Muscle layer of colon (tissue), 2 donors: ENCODE results near the gene DDX4.
A peak's percentile ranks its signal among the peaks of the same experiment; 100 is the strongest.
"Not testable (repeated sequence)": the region's sequence is repeated elsewhere in the genome, so short reads cannot be mapped to it uniquely, and the experiment has no call there.

ENCODE experiments used
- H3K27ac ChIP-seq: one replicate; pipeline ENCODE4 v1.7.0; 2013; ENCODE audit warnings: low read depth, mild to moderate bottlenecking, low read length, moderate library complexity
- H3K27me3 ChIP-seq, 2 donors: one replicate each; pipeline ENCODE4 v1.7.0; 2013; ENCODE audit warnings: low read length in 2 of 2, mild to moderate bottlenecking in 2 of 2; ENCODE audit not compliant: insufficient read depth in 2 of 2, control insufficient read depth in 1 of 2
- H3K36me3 ChIP-seq: one replicate; pipeline ENCODE4 v1.7.0; 2013; ENCODE audit warnings: mild to moderate bottlenecking, low read length; ENCODE audit not compliant: insufficient read depth
- H3K4me1 ChIP-seq: one replicate; pipeline ENCODE4 v1.7.0; 2013; ENCODE audit warnings: mild to moderate bottlenecking, low read length; ENCODE audit not compliant: insufficient read depth
- H3K4me3 ChIP-seq, 2 donors: one replicate each; pipeline ENCODE4 v1.7.0; 2013; ENCODE audit warnings: low read length in 2 of 2, low read depth in 1 of 2, mild to moderate bottlenecking in 1 of 2, moderate library complexity in 1 of 2
- H3K9ac ChIP-seq: one replicate; pipeline ENCODE4 v1.7.0; 2013; ENCODE audit warnings: low read length
- H3K9me3 ChIP-seq: one replicate; pipeline ENCODE4 v1.7.0; 2013; ENCODE audit warnings: mild to moderate bottlenecking, low read length
- donor health status: abdominal sarcoma.
- donor health status: Adenocarcinoma of cecum.

Gene DDX4

GRCh38 chr5:55771175-55771655 lies 33.4 kb downstream of the DDX4 start:
- H3K27ac ChIP-seq = no peak overlapping the region

DNA sequence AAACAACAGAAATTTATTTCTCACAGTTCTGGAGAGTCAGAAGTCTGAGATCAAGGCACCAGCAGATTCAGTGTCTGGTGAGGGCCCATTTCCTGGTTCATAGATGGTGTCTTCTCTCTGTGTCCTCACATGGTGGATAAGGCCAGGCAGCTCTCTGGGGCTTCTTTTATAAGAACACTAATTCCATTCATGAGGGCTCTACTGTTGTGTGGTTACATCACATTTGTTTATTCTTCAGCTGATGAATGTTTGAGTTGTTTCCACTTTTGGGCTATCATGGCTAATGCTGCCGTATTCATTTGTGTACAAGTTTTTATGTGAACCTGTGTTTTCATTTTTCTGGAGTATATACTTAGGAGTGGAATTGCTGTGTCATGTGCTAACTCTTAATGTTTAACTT lies 35.2 kb downstream of the DDX4 start:
- Histone ChIP-seq H3K36me3 (no peaks in the 10 kb centered on the region), H3K4me1 (no peaks in the 10 kb centered on the region), H3K4me3 (no peak overlapping the region), H3K9me3 (no peaks in the 10 kb centered on the region), H3K9ac (no peak overlapping the region), H3K27ac (no peak overlapping the region), H3K27me3 (no peaks in the 10 kb centered on the region)

More at GRCh38 chr5:55771175-55771655, 33.4 kb downstream of the DDX4 start:
- no peaks in the 10 kb centered on the region for H3K36me3 ChIP-seq
- no peaks in the 10 kb centered on the region for H3K27me3 ChIP-seq
- H3K4me3 ChIP-seq = no peak overlapping the region
- no peak overlapping the region for H3K9ac ChIP-seq
- no peaks in the 10 kb centered on the region for H3K9me3 ChIP-seq
- no peaks in the 10 kb centered on the region for H3K4me1 ChIP-seq

DNA sequence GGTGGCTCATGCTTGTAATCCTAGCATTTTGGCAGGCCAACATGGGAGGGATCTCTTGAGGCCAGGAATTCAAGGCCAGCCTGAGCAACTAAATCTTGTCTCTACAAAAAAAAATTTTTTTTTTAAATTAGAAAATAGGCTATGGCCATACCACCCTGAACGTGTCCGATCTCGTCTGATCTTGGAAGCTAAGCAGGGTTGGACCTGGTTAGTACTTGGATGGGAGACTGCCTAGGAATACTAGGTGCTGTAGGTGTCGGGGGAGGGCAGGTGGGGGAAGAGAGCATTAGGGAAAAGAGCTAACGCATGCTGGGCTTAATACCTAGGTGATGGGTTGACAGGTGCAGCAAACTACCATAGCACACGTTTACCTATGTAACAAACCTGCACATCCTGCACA lies 39.5 kb downstream of the DDX4 start:
- H3K4me1 ChIP-seq = no peaks in the 10 kb centered on the region
- no peak overlapping the region for H3K27ac ChIP-seq
- H3K27me3 ChIP-seq = no peaks in the 10 kb centered on the region
- H3K9ac ChIP-seq = no peak overlapping the region
- H3K36me3 ChIP-seq = no peaks in the 10 kb centered on the region
- no peak overlapping the region for H3K4me3 ChIP-seq
- H3K9me3 ChIP-seq = no peaks in the 10 kb centered on the region

DNA sequence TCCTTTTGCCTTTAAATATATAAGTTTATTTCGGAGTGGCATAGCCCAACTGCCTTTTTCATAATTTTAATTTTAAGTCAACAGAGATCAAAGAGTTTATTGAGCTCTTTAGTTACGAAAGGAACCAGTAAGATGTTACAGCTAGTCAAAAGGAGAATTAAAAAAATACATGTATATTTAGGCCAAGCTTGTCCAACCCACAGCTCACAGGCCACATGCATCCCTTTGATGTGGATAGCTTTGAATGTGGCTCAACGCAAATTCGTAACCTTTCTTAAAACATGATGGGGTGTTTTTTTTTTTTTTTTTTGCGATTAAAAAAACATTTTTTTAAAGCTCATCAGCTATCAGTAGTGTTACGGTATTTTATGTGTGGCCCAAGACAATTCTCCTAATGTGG lies 63.1 kb downstream of the DDX4 start:
- Histone ChIP-seq H3K27ac (no peak overlapping the region), H3K36me3 (no peaks in the 10 kb centered on the region), H3K9ac (no peak overlapping the region), H3K27me3 (no peaks in the 10 kb centered on the region), H3K4me3 (no peak overlapping the region), H3K9me3 (no peaks in the 10 kb centered on the region), H3K4me1 (no peaks in the 10 kb centered on the region)

DNA sequence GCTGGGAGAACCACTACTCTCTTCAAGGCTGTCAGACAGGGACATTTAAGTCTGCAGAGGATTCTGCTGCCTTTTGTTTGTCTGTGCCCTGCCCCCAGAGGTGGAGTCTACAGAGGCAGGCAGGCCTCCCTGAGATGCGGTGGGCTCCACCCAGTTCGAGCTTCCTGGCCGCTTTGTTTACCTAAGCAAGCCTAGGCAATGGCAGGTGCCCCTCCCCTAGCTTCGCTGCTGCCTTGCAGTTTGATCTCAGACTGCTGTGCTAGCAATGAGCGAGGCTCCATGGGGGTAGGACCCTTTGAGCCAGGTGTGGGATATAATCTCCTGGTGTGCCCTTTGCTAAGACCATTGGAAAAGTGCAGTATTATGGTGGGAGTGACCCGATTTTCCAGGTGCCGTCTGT lies 71.0 kb downstream of the DDX4 start:
- not testable (repeated sequence) for H3K27me3 ChIP-seq, H3K36me3 ChIP-seq, H3K9me3 ChIP-seq, H3K27ac ChIP-seq, H3K9ac ChIP-seq, H3K4me1 ChIP-seq, H3K4me3 ChIP-seq

DNA sequence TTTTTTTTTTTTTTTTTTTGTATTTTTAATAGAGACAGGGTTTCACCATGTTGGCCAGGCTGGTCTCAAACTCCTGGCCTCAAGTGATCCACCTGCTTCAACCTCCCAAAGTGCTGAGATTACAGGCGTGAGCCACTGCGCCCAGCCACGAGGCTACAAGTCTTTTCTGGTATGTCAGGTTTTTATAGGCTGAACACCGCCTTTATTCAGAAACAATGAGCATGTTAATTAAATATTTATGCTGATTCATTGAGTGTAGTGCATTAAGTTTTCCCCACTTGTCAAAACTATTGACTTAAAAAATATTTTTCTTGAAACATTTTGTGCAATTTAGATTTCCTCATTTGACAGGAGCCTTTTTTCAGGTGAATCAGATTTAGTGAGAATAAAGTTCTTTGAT lies 78.1 kb downstream of the DDX4 start:
- H3K27ac ChIP-seq, H3K4me3 ChIP-seq, H3K9me3 ChIP-seq, H3K4me1 ChIP-seq, H3K36me3 ChIP-seq, H3K9ac ChIP-seq, H3K27me3 ChIP-seq: not testable (repeated sequence)

DNA sequence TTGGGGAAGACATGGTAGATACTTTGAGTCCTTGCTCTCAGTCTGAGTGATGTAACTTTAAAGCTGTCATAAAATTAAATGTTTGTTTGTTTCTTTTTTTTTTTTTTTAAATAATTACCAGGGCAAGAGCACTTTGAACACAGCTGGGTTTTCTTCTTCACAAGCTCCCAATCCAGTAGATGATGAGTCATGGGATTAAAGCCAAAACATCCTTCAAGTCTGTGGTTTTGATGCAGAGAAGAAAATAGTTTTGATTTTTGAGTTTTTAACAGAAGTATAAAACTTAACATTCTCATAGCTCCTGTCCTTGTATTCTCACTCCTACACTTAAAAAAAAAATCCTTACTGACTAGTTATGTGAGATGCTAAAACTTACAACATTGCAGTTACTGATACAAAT lies 78.5 kb downstream of the DDX4 start:
- Histone ChIP-seq H3K9ac (no peak overlapping the region), H3K36me3 (no peaks in the 10 kb centered on the region), H3K4me3 (no peak overlapping the region), H3K9me3 (no peaks in the 10 kb centered on the region), H3K27me3 (peaks cover 0 to 10% of the 10 kb centered on the region in 2 donors), H3K27ac (no peak overlapping the region), H3K4me1 (no peaks in the 10 kb centered on the region)

- Histone ChIP-seq H3K36me3 (no peaks in the 10 kb centered on the region), H3K27me3 (peaks cover 3 to 17% of the 10 kb centered on the region in 2 donors), H3K4me1 (no peaks in the 10 kb centered on the region), H3K9ac (no peak overlapping the region), H3K9me3 (no peaks in the 10 kb centered on the region), H3K27ac (no peak overlapping the region), H3K4me3 (no peak overlapping the region)
These were observed 79.2 kb downstream of the DDX4 start for GRCh38 chr5:55817030-55817429.

GRCh38 chr5:55820488-55820887 lies 82.6 kb downstream of the DDX4 start:
- H3K9me3 ChIP-seq = no peaks in the 10 kb centered on the region
- no peak overlapping the region for H3K27ac ChIP-seq
- no peak overlapping the region for H3K9ac ChIP-seq
- no peaks in the 10 kb centered on the region for H3K4me1 ChIP-seq
- peaks cover 9 to 18% of the 10 kb centered on the region in 2 donors for H3K27me3 ChIP-seq
- no peaks in the 10 kb centered on the region for H3K36me3 ChIP-seq
- no peak overlapping the region for H3K4me3 ChIP-seq

DNA sequence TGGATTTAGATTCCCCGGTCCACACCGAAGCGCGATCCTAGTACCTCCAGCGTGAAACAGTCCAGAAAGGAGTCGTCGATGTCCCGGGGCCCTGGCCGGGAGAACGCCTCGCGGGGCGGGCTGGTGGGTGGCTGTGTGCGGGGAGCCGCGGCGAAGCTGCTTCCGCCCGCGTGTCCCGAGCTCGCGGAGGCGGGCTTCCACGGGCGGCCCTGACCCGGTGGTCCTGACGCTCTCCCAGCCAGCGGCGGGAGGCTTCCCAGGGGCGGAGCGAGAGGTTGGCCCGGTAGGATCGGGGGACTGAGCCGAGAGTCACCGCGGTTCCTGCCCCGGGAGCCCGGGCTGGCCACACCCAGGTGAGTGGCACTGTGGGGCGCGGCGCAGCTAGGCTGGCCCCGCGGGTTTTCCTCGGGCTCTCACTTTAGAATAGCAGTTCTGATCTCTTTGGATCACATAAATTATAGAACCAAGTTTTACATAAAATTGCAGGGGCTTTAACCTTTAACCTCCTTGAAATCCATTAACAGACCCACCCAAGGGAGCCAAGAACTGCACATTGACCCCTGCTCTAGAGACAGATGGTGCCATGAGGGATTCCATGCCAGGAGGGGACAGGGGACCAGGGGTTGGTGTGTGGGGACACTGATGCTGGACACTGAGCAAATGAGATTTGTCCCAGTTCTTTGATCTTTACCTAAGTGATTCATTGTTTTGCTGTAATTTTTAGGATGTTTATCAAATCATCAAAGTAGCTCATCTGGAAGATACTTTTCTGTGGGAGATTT lies 84.1 kb downstream of the DDX4 start:
- Histone ChIP-seq H3K9me3 (no peaks in the 10 kb centered on the region), H3K9ac (no peak overlapping the region), H3K27me3 (peaks cover 9 to 18% of the 10 kb centered on the region in 2 donors), H3K4me3 (peak overlapping the region; percentile 21 to 44), H3K27ac (no peak overlapping the region), H3K36me3 (no peaks in the 10 kb centered on the region), H3K4me1 (no peaks in the 10 kb centered on the region)

DNA sequence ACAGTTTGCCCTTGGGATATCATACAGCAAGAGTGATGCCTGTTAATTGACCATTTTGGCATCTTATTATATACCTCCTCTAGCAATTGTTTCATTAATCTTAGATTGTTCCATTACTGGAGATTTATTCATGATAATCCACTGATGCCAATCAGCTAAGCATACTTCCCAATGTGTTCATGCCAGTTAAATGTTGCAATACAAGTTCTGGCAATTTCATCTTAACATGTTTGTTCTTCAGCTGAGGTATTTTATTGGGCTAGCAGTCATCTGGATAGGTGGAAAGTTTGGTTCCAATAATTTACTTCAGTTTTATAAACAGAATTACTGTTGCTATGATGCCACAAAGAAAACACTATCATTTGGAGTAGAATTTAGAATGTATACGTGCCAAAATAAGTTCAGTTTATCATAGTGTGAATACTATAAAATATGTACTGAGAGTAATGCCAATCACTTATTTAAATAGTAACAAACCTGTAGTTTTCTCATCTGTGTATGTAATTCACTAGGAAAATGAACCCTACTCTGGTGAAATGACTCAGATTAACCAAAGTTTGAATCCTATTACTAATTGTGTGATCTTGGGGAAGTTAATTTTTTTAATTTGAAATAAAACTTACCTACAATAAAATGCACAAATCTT lies 85.4 kb downstream of the DDX4 start:
- no peaks in the 10 kb centered on the region for H3K36me3 ChIP-seq
- no peak overlapping the region for H3K27ac ChIP-seq
- no peaks in the 10 kb centered on the region for H3K9me3 ChIP-seq
- no peak overlapping the region for H3K4me3 ChIP-seq
- H3K27me3 ChIP-seq = peaks cover 9 to 18% of the 10 kb centered on the region in 2 donors
- H3K9ac ChIP-seq = no peak overlapping the region
- H3K4me1 ChIP-seq = no peaks in the 10 kb centered on the region

- H3K4me3 ChIP-seq = no peak overlapping the region
- H3K9ac ChIP-seq = no peak overlapping the region
- H3K27ac ChIP-seq = no peak overlapping the region
- no peaks in the 10 kb centered on the region for H3K36me3 ChIP-seq
- H3K27me3 ChIP-seq = no peaks in the 10 kb centered on the region
- no peaks in the 10 kb centered on the region for H3K4me1 ChIP-seq
- no peaks in the 10 kb centered on the region for H3K9me3 ChIP-seq
These were observed 92.1 kb downstream of the DDX4 start for GRCh38 chr5:55829956-55830355.
